Measurements from ENCODE around the gene MTG2.

MTG2 gene

DNA sequence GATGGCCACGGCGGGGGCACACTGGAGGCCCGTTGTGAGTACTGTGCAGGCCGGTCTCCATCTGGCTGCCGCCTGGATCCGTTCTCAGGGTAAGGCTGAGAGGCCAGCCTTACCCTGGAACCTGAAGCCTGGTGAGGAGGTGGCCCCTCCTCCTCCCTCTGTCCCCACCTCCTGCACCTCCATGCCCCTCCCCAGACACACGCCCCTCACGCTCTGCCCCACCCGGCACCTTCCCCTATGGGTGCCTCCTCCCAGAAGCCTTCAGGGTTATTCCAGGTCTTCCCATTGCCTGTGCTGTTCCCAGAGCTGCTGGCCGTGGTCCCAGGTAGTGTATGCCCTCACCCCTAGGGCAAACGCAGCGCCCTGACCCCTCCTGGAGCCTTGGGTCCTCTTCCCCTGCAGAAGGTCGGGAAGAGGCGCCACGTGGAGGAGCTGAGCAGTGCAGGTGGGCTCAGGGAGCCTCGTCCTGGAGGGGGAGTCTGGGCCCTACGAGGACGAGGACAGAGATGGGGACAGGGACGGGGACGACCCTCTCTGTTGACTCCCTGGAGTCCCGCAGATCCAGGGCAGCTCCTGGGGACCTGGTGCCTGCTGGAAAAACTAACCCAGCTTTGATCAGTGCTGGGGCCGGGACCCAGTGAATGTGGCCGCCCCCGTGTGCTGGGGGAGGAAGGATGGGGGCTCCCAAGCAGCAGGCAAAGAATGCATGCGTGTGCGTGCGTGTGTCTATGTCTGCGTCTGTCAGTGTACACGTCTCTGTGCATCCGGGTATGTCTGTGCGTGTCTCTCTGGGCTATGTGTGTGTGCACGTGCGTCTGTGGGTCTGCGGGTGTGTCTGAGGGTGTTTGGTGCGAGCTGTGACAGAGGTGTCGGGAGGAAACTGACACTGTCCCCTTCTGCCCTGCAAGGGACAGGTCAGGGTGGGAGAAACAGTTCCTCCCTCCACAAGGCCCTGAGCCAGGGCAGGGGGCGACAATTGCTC is 45.4 kb downstream of the MTG2 start:
- Mint-ChIP-seq H3K4me3 (no peak overlapping the region), H3K36me3 (ENCODE audit: low read depth) (no peaks in the 10 kb centered on the region), H3K9me3 (no peaks in the 10 kb centered on the region), H3K27ac (no peak overlapping the region), H3K27me3 (peaks cover 38% of the 10 kb centered on the region), H3K4me1 (ENCODE audit: low read depth) (no peaks in the 10 kb centered on the region)
- no peak for DNase-seq

- Mint-ChIP-seq H3K36me3 (ENCODE audit: low read depth) (no peaks in the 10 kb centered on the region), H3K27ac (no peak overlapping the region), H3K27me3 (peaks cover 37% of the 10 kb centered on the region), H3K9me3 (no peaks in the 10 kb centered on the region), H3K4me1 (ENCODE audit: low read depth) (no peaks in the 10 kb centered on the region), H3K4me3 (no peak overlapping the region)
- DNase-seq = no peak
Measured at GRCh38 chr20:62228982-62229545, 46.2 kb downstream of the MTG2 start.

DNA sequence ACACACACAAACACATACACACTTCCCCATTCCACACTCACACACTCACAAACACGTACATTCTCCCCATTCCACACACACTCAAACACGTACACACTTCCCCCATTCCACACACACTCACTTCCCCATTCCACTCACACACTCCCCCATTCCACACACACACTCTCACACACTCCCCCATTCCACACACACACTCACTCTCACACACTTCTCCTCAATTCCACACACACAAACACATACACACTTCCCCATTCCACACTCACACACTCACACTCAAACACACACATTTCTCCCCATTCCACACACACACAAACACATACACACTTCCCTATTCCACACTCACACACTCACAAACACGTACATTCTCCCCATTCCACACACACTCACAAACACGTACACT is 46.8 kb downstream of the MTG2 start:
- Mint-ChIP-seq H3K4me3 (no peak overlapping the region), H3K27me3 (peaks cover 33% of the 10 kb centered on the region), H3K27ac (no peak overlapping the region), H3K9me3 (no peaks in the 10 kb centered on the region), H3K4me1 (ENCODE audit: low read depth) (no peaks in the 10 kb centered on the region), H3K36me3 (ENCODE audit: low read depth) (no peaks in the 10 kb centered on the region)
- no peak for DNase-seq

DNA sequence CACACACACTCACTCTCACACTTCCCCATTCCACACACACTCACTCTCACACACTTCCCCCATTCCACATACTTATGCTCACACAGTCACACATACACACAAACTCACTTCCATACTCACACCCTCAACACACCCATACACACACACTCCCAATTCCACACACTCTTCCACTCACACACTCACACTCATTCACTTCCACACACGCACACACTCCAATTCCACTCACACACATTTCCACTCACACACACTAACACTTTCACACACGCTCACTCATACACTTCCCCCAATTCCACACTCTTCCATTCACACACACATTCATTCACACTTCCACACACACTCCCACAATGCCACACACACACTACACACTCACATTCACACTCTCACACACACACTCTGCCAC is 47.4 kb downstream of the MTG2 start:
- no peak overlapping the region for H3K4me3 Mint-ChIP-seq
- no peaks in the 10 kb centered on the region for H3K4me1 Mint-ChIP-seq (ENCODE audit: low read depth)
- peaks cover 27% of the 10 kb centered on the region for H3K27me3 Mint-ChIP-seq
- no peaks in the 10 kb centered on the region for H3K36me3 Mint-ChIP-seq (ENCODE audit: low read depth)
- DNase-seq = no peak
- no peaks in the 10 kb centered on the region for H3K9me3 Mint-ChIP-seq
- no peak overlapping the region for H3K27ac Mint-ChIP-seq

- no peaks in the 10 kb centered on the region for H3K36me3 Mint-ChIP-seq (ENCODE audit: low read depth)
- no peaks in the 10 kb centered on the region for H3K4me1 Mint-ChIP-seq (ENCODE audit: low read depth)
Measured at GRCh38 chr20:62230696-62231095, 47.9 kb downstream of the MTG2 start.

GRCh38 chr20:62231292-62231691 is 48.5 kb downstream of the MTG2 start:
- Mint-ChIP-seq H3K27ac (no peak overlapping the region), H3K9me3 (no peaks in the 10 kb centered on the region), H3K4me3 (no peak overlapping the region), H3K36me3 (ENCODE audit: low read depth) (no peaks in the 10 kb centered on the region), H3K4me1 (ENCODE audit: low read depth) (no peaks in the 10 kb centered on the region), H3K27me3 (peaks cover 17% of the 10 kb centered on the region)
- DNase-seq = no peak

More at GRCh38 chr20:62230696-62231095, 47.9 kb downstream of the MTG2 start:
- no peak for DNase-seq
- no peaks in the 10 kb centered on the region for H3K9me3 Mint-ChIP-seq
- peaks cover 23% of the 10 kb centered on the region for H3K27me3 Mint-ChIP-seq
- H3K27ac Mint-ChIP-seq = no peak overlapping the region
- no peak overlapping the region for H3K4me3 Mint-ChIP-seq

DNA sequence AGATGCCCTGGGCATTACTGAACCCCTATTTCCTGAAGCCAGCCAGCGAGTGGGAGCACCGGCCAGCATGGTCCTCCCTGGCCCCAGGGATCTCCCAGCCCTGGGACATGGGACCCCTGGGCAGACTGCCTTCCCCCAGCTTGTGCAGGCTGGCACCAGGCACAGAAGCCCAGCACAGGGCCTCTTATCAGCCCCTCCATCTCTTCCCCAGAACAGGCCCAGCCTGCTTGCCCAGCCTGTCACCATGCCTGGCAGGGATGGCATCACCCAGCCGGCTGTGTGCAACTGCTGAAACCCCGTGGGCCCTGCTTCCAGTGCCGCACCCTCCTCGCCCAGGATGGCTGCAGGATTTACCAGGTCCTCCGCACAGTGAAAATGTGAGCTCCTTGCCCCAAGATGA is 49.4 kb downstream of the MTG2 start:
- no peaks in the 10 kb centered on the region for H3K36me3 Mint-ChIP-seq (ENCODE audit: low read depth)
- peaks cover 10% of the 10 kb centered on the region for H3K27me3 Mint-ChIP-seq
- no peak overlapping the region for H3K27ac Mint-ChIP-seq
- H3K4me1 Mint-ChIP-seq (ENCODE audit: low read depth) = no peaks in the 10 kb centered on the region
- DNase-seq = no peak
- H3K4me3 Mint-ChIP-seq = no peak overlapping the region
- H3K9me3 Mint-ChIP-seq = no peaks in the 10 kb centered on the region

- H3K9me3 Mint-ChIP-seq = no peaks in the 10 kb centered on the region
- no peaks in the 10 kb centered on the region for H3K36me3 Mint-ChIP-seq (ENCODE audit: low read depth)
- no peak overlapping the region for H3K27ac Mint-ChIP-seq
- peaks cover 10% of the 10 kb centered on the region for H3K27me3 Mint-ChIP-seq
- H3K4me1 Mint-ChIP-seq (ENCODE audit: low read depth) = peaks cover 6% of the 10 kb centered on the region
- DNase-seq = no peak
- H3K4me3 Mint-ChIP-seq = no peak overlapping the region
Measured at GRCh38 chr20:62232770-62233645, 50.2 kb downstream of the MTG2 start.

- Mint-ChIP-seq H3K4me3 (no peak overlapping the region), H3K9me3 (no peaks in the 10 kb centered on the region), H3K27me3 (peaks cover 10% of the 10 kb centered on the region), H3K4me1 (ENCODE audit: low read depth) (peaks cover 6% of the 10 kb centered on the region), H3K27ac (no peak overlapping the region), H3K36me3 (ENCODE audit: low read depth) (no peaks in the 10 kb centered on the region)
- DNase-seq = no peak
Measured at GRCh38 chr20:62233684-62234083, 50.9 kb downstream of the MTG2 start.

- H3K9me3 Mint-ChIP-seq = no peaks in the 10 kb centered on the region
- H3K27me3 Mint-ChIP-seq = peaks cover 10% of the 10 kb centered on the region
- H3K4me1 Mint-ChIP-seq (ENCODE audit: low read depth) = peaks cover 10% of the 10 kb centered on the region
- H3K36me3 Mint-ChIP-seq (ENCODE audit: low read depth) = no peaks in the 10 kb centered on the region
- no peak overlapping the region for H3K4me3 Mint-ChIP-seq
- no peak overlapping the region for H3K27ac Mint-ChIP-seq
- no peak for DNase-seq
Measured at GRCh38 chr20:62234339-62234738, 51.5 kb downstream of the MTG2 start.

GRCh38 chr20:62235001-62235776 is 52.4 kb downstream of the MTG2 start:
- DNase-seq = no peak

GRCh38 chr20:62235777-62236157 is 52.9 kb downstream of the MTG2 start:
- peaks cover 24% of the 10 kb centered on the region for H3K4me1 Mint-ChIP-seq (ENCODE audit: low read depth)
- H3K27ac Mint-ChIP-seq = no peak overlapping the region
- H3K27me3 Mint-ChIP-seq = peaks cover 10% of the 10 kb centered on the region
- no peak for DNase-seq
- no peak overlapping the region for H3K4me3 Mint-ChIP-seq
- peaks cover 2% of the 10 kb centered on the region for H3K36me3 Mint-ChIP-seq (ENCODE audit: low read depth)
- no peaks in the 10 kb centered on the region for H3K9me3 Mint-ChIP-seq

More at GRCh38 chr20:62235001-62235776, 52.4 kb downstream of the MTG2 start:
- no peaks in the 10 kb centered on the region for H3K9me3 Mint-ChIP-seq
- no peaks in the 10 kb centered on the region for H3K36me3 Mint-ChIP-seq (ENCODE audit: low read depth)
- peaks cover 10% of the 10 kb centered on the region for H3K27me3 Mint-ChIP-seq
- H3K4me1 Mint-ChIP-seq (ENCODE audit: low read depth) = peaks cover 18% of the 10 kb centered on the region
- H3K4me3 Mint-ChIP-seq = no peak overlapping the region
- no peak overlapping the region for H3K27ac Mint-ChIP-seq

GRCh38 chr20:62236200-62236599 is 53.4 kb downstream of the MTG2 start:
- no peak overlapping the region for H3K4me3 Mint-ChIP-seq
- peaks cover 5% of the 10 kb centered on the region for H3K36me3 Mint-ChIP-seq (ENCODE audit: low read depth)
- H3K4me1 Mint-ChIP-seq (ENCODE audit: low read depth) = peaks cover 28% of the 10 kb centered on the region
- H3K9me3 Mint-ChIP-seq = no peaks in the 10 kb centered on the region
- H3K27ac Mint-ChIP-seq = no peak overlapping the region
- DNase-seq = no peak
- H3K27me3 Mint-ChIP-seq = peaks cover 10% of the 10 kb centered on the region

Measured in activated T-cell treated with anti-CD3 and anti-CD28 coated beads, Interleukin-2, amount 50 U/mL, for 24 hours (primary cell).